Measurements from ENCODE around the gene IGF1R. TPM values are rescaled to one million over a fixed set of nuclear protein-coding genes. Genes with fewer than 3 reads are reported as not detected.
A peak's percentile ranks its signal among the peaks of the same experiment; 100 is the strongest.

The IGF1R gene
- total RNA-seq, 1 donor from 2014 or later, result 33.3 TPM

DNA sequence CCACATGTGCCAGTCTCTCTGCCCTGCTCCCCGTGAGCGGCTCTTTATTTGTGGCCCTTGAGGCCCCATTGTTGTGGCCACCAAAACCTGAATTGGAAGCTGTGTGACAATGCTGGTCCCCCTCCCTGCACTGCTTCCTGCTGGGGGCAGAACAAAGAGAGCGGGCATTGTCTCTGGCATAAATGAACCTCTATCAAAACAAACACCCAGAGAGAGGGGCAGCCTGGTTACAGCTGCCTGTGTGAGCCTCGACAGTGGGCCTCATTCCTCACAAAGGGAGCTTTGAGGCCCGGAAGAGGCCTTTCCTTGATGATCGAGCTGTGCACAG, 152.9 kb downstream of the IGF1R start:
- ATAC-seq (no peak), DNase-seq (no peak)
- intact Hi-C loops (cut with micrococcal nuclease), result no loop called here

DNA sequence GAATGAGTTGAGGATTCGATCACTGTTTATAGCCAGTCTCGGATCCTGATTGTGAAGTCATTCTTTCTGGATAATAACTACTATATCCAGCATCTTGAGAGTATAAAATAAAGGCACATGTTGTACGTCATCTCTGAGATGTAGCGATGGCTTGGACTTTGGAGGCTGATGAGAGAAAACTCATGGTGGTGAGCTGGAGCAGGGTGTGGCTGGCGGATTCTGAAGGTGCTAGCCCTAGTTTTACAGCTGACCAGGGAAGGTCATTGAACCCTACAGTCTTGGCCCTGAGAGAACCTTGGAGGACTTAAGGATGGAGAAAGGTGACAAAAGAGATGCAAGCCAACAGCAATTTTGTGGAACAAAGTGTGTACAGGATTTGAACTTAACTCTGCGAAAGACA, 153.8 kb downstream of the IGF1R start:
- ATAC-seq, result no peak
- DNase-seq, result no peak
- intact Hi-C loops (cut with micrococcal nuclease), result no loop called here

DNA sequence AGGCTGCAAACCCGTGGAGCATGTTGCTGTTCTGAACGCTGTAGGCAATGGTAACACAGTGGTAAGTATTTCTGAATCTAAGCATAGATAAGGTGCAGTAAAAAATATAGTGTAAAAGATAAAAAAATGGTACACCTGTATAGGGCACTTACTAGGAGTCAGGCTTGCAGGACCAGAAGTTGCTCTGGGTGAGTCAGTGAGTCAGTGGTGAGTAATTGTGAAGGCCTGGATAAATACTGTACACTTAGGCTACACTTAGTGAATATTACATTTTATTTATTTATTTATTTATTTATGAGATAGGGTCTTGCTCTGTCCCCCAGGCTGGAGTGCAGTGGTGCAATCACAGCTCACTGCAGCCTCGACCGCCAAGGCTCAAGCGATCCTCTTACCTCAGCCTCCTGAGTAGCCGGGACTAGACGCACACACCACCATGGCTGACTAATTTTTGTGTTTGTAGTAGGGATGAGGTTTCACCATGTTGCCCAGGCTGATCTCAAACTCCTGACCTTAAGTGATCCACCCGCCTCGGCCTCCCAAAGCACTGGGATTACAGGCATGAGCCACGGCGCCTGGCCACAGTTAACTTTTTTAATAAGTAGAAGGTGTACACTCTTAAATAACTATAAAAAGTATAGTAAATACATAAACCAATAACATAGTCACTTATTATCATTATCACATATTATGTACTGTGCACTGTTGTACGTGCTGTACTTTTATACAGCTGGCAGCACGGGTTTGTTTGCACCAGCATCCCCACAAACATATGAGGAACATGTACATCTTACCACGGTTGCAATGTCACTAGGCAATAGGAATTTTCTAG, 155.1 kb downstream of the IGF1R start:
- no peak for ATAC-seq
- DNase-seq, result no peak
- intact Hi-C loops (cut with micrococcal nuclease), result no loop called here

DNA sequence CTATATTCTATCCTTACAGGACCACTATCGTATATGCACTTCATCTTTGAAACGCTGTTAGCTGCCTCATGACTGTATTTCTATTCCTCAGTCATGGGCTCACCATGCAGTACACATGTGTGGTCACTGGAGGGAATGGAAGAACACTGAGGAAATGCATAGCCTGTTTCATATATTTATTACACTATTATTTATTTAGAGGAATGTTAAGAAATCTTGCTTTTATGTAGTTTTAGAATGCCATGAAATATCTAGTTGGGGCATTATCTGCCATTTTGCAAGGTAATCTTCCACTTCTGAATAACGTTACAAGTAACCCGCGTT, 155.7 kb downstream of the IGF1R start:
- intact Hi-C loops (cut with micrococcal nuclease), result no loop called here

DNA sequence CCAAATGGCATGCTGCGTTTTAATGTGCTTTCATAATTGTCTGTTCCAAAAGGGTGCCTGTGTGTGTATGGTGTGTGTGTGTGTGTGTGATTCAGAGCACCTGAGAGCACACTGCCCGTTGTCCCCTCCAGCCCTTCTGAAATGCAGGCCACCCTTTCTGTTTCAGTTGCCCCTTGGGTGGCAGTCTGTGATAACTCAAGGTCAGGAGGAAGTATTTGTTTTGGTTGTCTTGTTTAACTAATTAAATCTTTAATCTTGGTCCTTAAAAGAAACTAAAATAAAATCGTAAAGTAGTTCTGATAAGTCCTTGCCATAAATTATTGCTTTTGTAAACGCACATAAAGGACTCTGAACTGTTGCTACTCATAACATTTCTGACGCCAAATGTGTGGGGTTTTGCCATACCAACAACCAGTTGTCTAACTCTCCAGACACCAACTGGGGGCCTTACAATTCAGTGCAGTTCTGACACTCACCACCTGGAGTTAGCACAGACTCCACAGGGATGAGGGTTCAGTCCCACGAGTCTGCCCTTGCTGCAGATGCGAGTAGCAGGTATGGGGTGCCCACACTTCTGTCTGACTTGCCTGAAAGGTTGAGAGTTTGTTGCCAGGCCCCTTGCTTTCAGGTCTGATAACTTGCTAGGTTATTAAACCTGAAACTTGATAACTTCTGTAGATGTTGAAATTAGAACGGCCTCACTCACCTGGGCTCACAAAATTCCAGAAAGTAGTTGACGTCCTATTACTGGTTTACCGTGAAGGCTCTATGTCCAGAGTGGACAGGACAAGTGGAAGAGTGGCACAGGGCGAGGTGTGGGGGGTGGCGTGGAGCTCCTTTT, 157.3 kb downstream of the IGF1R start:
- DNase-seq, result no peak
- ATAC-seq, result no peak
- intact Hi-C loops (cut with micrococcal nuclease), result no loop called here

More for the DNA sequence above, 155.7 kb downstream of the IGF1R start:
- DNase-seq (no peak), ATAC-seq (no peak)

DNA sequence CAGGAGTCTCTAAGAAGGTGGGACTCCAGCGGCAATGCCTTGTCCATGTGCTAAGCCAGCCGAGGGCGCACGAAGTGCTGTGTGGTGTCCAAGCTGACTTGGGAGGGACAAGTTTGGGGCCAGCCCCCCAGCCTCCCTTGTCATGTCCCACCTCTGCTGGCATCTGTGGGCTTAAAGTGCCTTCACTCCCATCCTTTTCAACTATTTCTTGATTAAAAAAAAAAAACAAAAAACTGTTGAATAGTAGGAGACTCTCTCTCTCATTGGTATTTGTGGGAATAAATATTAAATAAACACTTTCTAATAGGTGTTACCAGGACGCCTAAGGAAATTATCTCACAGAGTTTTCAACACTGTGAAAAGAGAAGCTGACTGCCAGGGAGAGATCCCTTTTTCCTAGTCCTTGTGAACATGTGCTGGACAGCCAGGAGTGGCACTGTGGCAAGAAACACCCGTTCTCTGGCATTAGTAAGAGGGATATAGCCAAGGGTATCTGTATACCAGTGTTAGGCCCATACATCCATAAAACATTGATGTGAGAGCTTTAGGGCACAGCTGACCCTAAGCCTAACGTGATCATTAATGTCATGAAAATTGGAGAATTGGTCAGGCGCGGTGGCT, 158.0 kb downstream of the IGF1R start:
- peak; percentile 53 for ATAC-seq
- intact Hi-C loops (cut with micrococcal nuclease), result no loop called here

DNA sequence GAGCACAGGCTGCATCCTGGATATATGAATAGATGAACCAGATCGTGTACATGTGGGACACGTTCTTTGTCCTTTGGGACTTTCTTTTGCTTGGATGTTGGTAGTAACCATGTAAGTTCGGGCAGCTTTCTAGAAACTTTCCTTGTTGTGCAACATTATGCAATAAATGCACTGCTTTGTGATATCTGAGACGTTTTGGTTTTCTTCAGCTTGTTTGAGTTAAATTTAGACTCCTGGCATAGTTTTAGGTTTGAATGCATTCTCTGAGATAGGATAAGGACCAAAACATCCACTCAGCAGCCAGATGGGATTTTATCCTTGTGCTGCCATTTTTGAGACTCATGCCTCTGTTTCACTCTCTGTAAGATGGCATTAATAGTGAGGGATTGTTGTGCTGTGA, 158.9 kb downstream of the IGF1R start:
- intact Hi-C loops (cut with micrococcal nuclease), result no loop called here
- ATAC-seq (peak; percentile 33), DNase-seq (no peak)

More for the DNA sequence above, 158.0 kb downstream of the IGF1R start:
- no peak for DNase-seq

DNA sequence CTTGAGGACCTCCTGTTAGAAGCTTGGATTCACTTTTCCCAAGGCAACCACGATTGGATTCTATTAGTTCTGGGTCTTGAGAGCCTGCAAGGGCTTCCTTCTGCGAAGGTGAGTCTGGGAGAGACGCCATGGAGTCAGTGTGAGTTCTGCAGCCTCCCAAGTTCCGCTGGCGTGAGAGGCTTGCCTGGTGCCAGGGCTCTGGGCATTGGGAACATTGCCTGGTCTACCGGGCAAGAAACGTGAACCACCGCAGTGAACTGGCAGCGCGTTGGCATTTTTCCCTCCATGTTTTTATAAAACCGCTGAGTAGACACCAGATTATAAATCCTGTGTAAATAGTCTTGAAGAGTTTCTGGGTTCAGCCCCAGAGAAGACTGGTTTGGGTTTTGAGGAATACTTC, 160.9 kb downstream of the IGF1R start:
- intact Hi-C loops (cut with micrococcal nuclease), result no loop called here
- ATAC-seq (peak; percentile 76), DNase-seq (peak; percentile 65)

DNA sequence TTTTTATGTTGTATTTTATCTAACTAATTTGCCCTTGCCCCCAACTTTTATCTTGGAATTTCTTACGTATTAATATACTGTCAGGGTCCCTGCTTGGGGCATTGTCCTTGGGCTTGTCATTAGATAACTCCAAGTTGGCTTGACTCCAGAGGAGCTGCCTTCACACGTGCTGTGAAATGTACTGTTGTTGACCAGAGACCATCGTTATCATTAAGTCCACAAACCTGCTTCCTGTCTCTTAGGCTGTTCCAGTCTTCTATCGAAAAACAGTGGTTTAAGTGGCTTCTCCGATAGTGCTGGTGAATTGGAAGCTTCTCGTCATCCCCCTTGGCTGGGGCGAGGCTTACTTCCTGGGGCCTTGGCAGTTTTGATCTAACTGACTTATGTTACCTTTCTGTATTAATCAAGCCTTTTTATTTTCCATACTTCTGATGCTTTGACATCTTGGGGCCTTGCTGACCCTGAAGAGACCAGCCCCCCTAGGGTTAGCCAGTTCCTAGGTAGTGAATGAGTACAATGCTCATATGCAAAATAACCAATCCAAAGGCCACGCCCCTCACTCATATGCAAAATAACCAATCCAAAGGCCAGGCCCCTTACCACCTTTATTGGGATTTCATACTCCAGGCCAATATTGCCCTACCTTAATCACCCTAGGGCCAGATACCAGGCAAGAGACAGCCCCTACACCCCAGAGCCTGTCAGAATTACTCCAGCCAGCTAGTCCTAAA, 164.5 kb downstream of the IGF1R start:
- ATAC-seq, result peak; percentile 20
- intact Hi-C loops (cut with micrococcal nuclease), result no loop called here
- no peak for DNase-seq

DNA sequence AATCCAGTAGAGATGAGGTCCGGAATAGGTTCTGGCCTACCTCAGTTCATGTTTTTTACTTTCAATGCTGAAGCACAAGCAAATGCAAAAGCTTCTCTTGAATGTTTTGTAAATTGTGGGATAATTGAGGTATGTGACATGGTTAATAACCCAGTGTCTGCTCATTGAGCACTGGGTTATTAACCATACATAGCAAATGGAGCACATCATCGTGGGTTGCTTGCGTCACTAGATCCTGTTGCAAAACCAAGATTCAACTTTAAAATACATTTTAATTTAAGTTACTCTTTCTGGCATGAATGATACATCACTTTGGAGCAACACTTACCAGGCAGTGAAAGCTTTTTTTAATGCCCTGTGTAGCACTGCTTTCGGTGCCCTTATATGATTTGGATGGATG, 165.6 kb downstream of the IGF1R start:
- intact Hi-C loops (cut with micrococcal nuclease), result no loop called here
- no peak for ATAC-seq
- DNase-seq, result no peak

DNA sequence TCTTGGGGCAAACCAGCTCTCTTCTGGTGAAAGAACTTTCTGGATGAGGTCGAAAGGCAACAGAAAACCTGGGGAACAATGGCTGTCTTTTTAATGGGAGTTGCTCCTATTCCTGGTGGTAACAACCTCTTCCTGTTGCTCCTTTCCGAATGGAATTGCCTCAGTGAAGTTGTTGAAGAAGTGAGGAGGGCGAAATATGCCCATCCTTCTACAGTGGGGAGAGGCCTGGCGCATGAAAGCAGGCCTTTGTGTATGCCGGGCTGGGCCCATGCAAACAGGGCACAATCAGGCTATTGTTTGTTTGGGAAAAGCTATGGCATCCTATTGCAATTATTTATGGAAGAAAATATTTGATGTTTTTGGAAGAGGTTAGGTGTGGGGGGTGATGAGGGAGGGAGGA, 166.9 kb downstream of the IGF1R start:
- no peak for DNase-seq
- ATAC-seq, result no peak
- intact Hi-C loops (cut with micrococcal nuclease), result no loop called here

DNA sequence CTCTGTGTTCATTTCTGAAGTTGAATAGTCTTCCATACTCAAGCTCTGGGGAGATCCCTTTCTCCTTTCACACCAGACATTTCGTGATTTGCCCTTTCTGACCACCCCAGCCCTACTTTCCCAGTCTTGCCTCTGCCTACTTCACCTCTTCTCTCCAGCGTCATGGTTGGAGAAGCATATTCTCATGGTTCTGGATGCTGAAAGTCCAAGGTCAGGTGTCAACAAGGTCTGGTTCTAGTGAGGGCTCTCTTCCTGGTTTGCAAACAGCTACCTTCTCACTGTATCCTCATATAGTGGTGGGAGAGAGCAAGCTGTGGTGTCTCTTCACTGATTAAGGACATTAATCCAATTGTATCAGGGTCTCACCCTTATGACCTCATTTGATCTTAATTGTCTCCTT, 169.4 kb downstream of the IGF1R start:
- intact Hi-C loops (cut with micrococcal nuclease), result no loop called here
- ATAC-seq (no peak), DNase-seq (no peak)

DNA sequence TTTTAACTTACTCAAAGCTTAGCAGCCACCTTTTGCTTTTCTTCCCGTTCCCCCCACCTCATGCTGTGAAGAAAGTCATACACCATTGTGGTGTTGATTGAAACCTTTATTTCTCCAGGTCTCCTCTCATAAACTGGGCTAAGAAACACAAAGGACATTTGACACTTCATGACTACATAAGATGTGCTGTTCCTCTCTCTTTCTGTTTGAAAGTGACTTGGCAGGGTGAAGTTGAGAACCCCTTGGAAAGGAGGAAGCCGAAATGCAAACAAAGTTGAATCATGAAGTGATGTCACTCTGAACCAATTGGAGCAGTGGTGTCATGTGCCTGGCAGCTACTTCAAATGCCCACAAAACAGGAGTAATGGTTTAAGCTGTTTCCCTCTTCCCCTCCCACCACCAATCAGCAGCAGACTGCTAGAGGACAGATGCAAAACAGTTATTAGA, 174.7 kb downstream of the IGF1R start:
- no peak for DNase-seq
- intact Hi-C loops (cut with micrococcal nuclease), result no loop called here
- ATAC-seq, result peak; percentile 44

DNA sequence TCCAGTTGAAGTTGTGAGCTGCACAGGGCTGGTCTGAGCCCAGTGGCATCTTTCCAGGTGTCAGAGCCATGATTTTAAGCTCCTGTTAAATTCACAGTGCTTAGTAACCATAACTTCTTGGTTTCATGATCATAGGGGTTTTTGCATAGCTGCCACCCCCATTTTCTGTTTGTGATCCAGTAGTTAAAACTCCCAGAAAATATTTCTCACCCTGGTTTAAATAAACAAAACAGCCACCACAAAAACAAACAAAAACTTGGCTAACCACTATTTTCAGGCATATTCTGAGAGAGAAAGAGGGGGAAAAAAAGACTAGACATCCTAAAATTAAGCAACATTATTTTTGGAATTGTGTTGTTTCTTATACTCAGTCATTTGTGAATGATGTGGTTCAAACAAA, 175.3 kb downstream of the IGF1R start:
- DNase-seq (no peak), ATAC-seq (no peak)
- intact Hi-C loops (cut with micrococcal nuclease), result no loop called here

DNA sequence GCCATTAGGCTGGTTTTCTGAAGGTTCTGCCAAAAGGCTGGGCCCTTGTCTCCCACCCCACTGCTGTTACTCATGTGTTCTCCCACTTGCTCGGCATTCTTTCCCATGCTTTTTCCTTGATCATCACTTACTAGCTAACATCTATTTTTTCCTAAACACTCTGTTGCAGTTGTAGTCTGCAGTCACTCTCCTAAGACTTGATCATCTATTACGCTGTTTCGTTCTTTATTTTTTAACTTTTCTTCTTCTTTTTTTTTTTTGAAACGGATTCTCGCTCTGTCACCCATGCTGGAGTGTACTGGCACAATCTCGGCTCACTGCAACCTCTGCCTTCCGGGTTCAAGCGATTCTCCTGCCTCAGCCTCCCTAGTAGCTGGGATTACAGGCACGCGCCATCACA, 176.3 kb downstream of the IGF1R start:
- ATAC-seq (no peak), DNase-seq (no peak)
- intact Hi-C loops (cut with micrococcal nuclease), result no loop called here

DNA sequence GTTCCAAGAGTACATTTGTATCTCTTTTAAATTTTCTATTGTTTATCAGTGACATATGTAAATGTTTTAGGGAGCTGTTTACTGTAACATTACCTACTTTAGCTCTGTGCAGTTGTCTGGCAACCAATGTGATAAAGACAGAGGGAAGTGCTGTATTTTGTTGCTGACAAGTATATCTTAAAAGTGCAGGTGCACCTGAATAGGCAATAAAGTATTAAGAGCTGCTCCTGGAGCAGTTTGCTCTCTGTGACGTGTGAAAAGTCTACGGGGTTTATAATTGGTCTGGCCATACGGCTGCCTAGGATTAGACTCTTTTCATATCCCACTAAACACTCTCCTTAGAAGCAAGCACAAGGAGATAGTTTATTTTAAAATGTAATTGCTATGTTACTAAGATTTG, 178.3 kb downstream of the IGF1R start:
- no peak for ATAC-seq
- intact Hi-C loops (cut with micrococcal nuclease), result no loop called here

DNA sequence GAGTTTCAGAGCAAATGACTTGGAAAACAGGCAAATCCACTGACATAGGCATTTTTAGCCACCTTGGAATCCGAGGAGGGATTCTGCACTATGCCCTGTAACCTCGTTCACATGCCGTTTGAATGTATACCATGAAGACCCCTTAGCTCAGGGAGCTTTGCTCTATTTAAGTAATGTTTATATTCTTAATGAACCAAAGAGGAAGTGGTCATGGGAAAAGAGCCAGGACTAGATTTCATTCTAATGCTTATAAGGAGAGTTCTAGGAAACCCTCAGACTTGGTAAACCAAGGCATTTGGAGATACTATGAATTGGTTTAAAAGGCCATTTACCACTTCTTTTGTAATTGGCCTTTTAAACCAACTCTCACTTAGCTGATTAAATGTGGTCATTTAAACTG, 178.9 kb downstream of the IGF1R start:
- DNase-seq, result no peak
- intact Hi-C loops (cut with micrococcal nuclease), result no loop called here
- ATAC-seq, result no peak

More for the DNA sequence above, 178.3 kb downstream of the IGF1R start:
- no peak for DNase-seq

DNA sequence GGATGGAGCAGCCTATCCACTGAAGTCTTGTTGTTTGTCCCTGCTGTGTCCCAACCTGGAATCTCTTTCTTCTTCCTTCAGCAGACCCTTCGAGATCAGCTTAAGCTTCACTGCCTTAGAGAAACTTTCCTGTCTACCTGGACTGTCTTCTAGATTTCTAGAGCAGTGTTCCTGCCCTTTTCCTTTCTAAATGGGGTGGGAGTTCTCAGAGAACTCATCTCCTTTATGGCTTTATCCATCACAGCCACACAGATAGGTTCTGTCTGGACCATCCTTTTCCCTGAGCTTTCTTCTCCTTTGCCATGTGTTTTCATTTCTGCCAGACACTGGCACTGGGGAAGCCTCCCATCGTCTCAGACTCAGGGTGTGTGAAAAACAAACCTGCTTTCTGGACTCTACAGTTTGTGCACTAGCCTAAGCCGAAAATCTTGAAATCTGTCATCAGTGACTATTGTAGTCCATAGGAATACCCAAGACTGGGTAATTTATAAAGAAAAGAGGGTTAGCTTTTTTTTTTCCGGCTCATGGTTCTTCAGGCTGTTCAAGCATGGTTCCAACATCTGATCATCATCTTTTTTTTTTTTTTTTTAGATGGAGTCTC, 181.8 kb downstream of the IGF1R start:
- intact Hi-C loops (cut with micrococcal nuclease), result no loop called here
- no peak for ATAC-seq
- no peak for DNase-seq

DNA sequence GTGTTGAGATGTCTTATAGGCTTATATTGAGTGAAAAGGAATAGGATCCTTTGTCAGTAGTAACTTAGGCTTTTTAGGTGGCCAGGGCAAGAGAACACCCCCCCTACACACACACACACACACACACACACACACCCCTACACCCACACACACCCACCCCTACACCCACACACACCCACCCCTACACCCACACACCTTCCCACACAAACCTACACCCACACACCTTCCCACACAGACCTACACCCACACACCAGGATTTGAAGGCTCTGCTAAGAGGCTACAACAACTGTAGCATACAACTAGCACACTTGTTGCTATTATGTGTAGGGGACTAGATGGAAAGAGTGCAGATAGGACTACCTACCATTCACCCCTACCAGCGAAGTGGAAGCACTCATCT, 186.6 kb downstream of the IGF1R start:
- intact Hi-C loops (cut with micrococcal nuclease), result no loop called here

More for the DNA sequence above, 186.6 kb downstream of the IGF1R start:
- DNase-seq (no peak), ATAC-seq (no peak)

Data from left ventricle myocardium superior (tissue), 1 donor.